Measurements from ENCODE around the gene ADAMTS3.

The ADAMTS3 gene

GRCh38 chr4:72314869-72315268, 254.2 kb downstream of the ADAMTS3 start:
- no peak overlapping the region for H3K4me3 ChIP-seq (ENCODE audit: low read depth, low read length)
- TF ChIP-seq, protein P1, sequence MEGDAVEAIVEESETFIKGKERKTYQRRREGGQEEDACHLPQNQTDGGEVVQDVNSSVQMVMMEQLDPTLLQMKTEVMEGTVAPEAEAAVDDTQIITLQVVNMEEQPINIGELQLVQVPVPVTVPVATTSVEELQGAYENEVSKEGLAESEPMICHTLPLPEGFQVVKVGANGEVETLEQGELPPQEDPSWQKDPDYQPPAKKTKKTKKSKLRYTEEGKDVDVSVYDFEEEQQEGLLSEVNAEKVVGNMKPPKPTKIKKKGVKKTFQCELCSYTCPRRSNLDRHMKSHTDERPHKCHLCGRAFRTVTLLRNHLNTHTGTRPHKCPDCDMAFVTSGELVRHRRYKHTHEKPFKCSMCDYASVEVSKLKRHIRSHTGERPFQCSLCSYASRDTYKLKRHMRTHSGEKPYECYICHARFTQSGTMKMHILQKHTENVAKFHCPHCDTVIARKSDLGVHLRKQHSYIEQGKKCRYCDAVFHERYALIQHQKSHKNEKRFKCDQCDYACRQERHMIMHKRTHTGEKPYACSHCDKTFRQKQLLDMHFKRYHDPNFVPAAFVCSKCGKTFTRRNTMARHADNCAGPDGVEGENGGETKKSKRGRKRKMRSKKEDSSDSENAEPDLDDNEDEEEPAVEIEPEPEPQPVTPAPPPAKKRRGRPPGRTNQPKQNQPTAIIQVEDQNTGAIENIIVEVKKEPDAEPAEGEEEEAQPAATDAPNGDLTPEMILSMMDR (IDR thresholded peaks at IDR 0.05; ENCODE audit: low read depth, low read length, missing control alignments), result no peak

GRCh38 chr4:72313121-72313520, 255.9 kb downstream of the ADAMTS3 start:
- no peak overlapping the region for H3K4me3 ChIP-seq (ENCODE audit: low read depth, low read length)
- no peak for DNase-seq (ENCODE audit: low read depth)
- TF ChIP-seq, protein P1 (IDR thresholded peaks at IDR 0.05; ENCODE audit: low read depth, low read length, missing control alignments), result no peak

More at GRCh38 chr4:72314869-72315268, 254.2 kb downstream of the ADAMTS3 start:
- DNase-seq (ENCODE audit: low read depth), result no peak

DNA sequence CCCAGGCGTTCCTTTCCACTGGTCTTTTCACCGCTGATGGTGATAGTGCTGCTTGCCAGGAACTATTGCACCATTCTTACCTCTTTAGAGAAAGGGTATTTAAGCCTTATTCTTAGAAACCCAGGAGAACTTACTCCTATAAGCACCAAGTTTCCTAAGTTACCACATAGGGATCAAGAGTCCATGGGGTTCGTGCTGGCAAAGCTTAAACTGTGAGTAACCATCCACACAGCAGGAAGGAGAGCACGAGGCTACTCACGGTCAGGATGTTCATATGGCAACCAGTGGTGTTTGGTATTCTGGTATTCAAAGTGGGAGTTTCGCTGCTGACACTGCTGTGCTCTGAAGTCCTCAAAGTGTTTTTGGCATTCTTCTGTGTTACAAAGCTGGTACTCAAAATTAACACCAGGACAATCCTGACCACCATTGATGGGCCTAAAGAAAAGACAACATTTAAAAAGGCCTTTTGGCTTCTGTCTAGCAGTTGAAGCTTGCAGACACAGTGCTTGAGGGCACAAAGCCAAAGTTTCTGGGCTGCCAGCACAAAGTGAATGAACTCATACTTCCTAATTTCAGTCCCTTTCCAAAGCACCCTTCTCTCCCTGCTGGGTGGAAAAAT, 256.9 kb downstream of the ADAMTS3 start:
- DNase-seq (ENCODE audit: low read depth), result no peak
- TF ChIP-seq, protein P1 (IDR thresholded peaks at IDR 0.05; ENCODE audit: low read depth, low read length, missing control alignments), result no peak
- no peak overlapping the region for H3K4me3 ChIP-seq (ENCODE audit: low read depth, low read length)

DNA sequence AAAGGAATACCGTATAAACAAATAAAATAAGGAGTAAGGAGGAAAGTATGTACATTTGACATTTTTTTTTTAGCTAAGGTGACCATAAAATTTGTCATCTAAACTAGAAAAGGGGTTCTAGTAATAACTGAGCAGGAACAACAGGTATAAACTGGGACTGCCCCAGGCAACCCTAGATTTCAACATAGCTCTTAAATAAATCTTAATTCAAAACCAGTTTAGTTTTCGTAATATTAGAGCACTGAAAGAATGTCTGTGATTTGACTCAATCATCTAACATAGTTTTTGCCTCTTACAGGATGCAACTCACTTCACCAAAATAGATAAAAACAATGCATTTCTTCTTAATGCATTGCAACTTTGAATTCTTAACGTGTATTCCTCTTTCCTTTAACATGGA, 257.7 kb downstream of the ADAMTS3 start:
- no peak overlapping the region for H3K4me3 ChIP-seq (ENCODE audit: low read depth, low read length)
- no peak for DNase-seq (ENCODE audit: low read depth)
- TF ChIP-seq, protein P1 (IDR thresholded peaks at IDR 0.05; ENCODE audit: low read depth, low read length, missing control alignments), result no peak

GRCh38 chr4:72305620-72306019, 263.4 kb downstream of the ADAMTS3 start:
- DNase-seq (ENCODE audit: low read depth), result no peak
- no peak overlapping the region for H3K4me3 ChIP-seq (ENCODE audit: low read depth, low read length)
- TF ChIP-seq, protein P1 (IDR thresholded peaks at IDR 0.05; ENCODE audit: low read depth, low read length, missing control alignments), result no peak

- H3K4me3 ChIP-seq (ENCODE audit: low read depth, low read length), result no peak overlapping the region
- no peak for DNase-seq (ENCODE audit: low read depth)
- TF ChIP-seq, protein P1 (IDR thresholded peaks at IDR 0.05; ENCODE audit: low read depth, low read length, missing control alignments), result no peak
Observed at GRCh38 chr4:72305080-72305479, 263.9 kb downstream of the ADAMTS3 start.
